Fibroblast of upper back skin (primary cell): ENCODE data around the gene SMOC2.

ENCODE experiments used
- DNase-seq: peaks from one replicate; pipeline ENCODE4 v3.0.0-alpha.2; 2013

The SMOC2 gene

DNA sequence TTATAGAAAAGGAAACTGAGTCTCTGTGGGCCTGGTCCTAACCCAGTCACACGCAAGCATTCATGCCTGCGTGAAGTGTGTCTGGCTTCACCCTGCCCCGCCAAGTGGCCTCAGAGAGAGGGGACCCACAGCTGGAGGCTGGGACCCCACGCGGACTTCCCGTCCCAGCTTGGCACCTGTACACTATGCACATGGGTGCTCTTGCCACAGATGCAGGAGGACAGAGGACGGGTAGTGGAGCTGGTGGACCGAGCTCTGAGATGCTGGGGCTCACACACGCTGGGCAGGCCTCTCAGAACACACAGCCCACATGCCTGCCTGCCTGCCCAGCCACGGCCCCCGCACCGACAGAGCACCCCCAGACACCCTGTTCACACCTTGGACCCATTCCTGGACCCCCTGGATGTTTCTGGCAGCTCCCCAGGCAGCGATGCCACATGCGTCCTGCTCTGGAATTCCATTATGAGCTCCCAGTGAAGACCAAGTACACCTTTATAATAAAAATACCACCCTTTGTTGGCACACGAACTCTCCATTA lies 24.9 kb upstream of the SMOC2 start:
- no peak for DNase-seq

DNA sequence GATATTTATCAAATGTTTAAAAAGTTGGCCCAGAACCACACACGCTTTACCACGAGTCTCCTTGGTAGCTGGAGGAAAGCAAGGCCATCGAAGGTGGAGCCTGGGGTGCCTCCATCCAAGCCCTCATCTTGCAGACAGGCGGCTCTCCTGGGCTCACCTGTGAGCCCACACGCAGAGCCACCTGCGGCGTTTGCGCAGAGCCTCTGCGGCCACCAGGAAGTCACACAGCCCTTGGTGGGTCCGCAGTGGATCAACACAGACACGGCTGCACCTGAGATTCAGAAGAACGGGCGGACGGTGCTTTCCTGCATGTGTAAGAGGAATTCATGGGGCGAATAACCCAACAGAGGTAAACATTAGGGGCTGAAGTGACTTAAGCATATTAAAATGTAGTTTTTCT lies 24.5 kb upstream of the SMOC2 start:
- no peak for DNase-seq

DNA sequence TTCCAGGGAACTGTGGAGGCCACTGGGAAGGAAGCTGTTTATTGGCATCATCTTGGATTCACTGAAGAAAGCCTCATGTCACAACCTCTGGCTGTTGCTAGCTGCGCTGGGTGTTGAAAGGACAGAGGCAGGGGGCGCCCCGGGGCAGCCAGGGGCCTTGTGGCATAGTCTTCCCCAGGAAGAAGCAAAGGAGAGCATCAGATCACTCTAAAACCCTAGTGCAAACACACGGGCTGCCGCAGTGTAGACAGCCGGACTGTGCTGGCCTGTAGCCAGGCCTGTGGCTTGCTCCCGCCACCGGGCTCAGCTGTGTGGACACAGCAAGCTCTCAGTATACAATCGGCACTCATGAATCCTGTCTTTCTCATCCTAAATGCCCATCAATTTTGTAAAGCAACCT lies 23.8 kb upstream of the SMOC2 start:
- DNase-seq: no peak

DNA sequence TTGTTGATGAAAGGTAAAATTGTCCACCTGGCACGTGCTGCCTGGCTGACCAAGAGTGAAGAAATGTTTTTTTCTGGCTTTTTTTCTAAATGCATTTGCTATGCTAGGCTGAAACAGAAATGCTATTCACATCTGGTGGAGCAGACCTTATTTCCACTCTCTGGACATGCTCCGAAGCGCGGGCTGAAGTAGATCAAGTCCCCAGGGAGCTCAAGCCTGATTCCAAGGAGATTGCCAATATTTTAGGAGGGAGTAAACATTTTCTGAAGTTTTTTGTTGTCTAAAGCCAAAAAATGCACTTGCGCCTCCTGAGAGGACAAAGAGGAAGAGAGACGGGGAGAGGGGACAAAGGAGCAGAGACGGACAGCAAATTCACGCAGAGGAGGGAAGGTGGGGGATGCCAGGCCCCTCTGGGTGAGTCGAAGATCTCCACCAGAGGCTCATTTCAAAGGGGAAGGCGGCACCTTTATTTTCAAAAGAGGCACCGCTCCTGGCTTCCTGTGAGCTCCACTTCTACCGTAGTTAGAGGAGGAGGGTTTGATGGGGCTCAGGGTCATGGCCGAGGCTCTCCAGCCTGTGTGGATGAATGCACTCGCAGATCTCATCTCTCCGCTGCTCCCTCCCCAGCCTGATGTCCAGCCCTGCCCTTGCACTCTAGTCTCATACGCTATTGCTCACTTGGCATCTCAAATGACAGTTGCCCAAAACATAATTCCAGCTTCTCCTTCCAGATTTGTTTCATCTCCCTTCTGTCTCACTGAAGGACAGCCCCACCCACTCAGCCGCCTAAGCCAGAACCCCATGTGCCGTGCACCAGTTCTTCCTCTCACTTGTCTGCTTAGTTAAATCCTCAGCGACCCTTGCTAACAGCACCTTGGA lies 23.1 kb upstream of the SMOC2 start:
- no peak for DNase-seq

DNA sequence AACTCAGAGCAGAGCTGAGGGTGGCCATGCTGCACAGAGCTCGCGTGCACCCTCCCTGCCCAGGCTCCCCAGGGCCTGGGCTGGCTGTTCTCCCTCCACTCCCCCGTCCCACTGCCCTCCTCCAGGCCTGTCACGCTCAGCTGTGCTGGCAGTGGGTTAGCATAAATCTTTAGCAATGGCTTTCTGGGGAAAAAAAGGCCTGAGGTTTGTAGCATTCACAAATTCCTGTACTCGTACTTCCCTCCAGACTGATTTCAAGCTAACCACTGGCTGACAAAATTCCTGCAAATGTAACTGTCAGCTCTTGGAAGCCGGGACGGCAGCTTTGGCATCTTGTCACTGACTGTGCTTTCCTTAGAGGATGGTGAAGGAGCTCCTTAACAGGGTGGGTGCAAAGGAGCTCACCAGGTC lies 22.3 kb upstream of the SMOC2 start:
- no peak for DNase-seq

DNA sequence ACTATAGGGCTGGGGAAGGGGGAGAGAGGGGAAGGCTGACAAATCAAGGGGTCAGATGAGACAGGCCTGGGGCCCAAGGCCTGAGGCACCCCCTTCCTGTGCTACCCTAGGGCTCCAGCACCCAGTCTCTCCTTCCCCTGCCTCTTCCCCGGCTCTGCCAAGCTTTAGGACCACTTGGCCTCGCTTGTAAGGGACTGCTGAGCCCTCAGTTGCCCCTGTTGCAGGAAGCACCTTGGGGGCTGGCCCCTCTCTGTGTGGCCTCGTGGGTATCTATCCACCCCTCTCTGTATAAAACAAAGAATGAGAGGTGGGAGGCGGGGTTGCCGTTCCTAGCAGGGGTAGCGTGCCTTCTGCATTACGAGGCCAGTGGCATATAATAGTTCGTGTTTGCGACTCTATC lies 21.4 kb upstream of the SMOC2 start:
- no peak for DNase-seq

DNA sequence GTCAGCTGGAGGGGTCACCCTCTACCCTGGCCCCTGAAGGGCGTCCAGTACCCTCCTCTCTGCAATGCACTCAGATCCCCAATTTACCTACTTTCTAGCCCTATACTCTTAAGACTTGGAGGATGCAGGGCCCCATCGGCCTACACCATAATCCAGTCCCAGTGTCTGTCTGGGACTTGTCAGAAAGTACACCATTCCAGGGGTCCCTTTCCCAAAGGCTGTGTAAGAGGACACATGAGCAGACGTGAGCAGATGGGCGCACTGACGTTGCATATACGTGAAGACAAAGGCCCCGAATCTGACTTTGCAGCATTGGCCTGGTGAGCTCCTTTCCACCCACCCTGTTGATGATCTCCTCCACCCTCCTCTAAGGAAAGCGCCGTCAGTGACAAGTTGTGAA lies 20.9 kb upstream of the SMOC2 start:
- DNase-seq: no peak

DNA sequence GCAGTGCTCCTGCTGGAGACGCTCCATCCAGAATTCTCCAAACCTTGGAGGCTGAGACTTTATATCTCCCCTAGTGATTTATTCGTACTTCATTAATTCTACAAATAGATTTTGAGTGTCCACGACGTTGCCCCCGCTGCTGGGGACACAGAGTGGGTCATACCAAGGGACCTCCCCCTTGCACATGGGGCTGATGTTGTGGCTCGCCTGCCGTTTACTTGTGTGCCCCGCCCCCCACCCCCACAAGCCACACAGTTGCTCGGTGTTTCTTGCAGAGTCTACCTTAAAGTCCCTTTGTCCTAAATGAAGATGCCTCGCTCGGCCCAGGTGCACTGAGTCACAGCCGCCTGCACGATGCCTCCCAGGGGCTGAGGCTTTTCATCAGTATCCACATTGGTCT lies 20.3 kb upstream of the SMOC2 start:
- no peak for DNase-seq

DNA sequence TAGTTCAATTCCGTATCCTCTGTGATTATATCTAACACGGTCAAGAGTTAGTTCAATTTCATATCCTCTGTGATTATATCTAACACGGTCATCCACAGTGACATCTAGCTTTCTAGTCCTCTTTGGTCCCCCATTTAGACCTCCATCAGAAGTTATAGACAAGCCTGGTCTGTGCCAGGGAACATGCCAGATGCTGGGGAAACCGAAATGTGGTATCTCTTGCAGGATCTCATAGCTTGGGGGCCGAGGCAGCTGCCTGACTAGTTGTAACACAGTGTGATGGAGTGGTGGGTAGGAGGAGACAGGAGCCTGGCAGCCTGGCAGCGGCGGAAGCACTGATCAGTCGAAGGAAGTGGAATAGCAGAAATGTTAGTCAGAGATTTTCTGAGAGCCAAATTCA lies 13.8 kb upstream of the SMOC2 start:
- no peak for DNase-seq

DNA sequence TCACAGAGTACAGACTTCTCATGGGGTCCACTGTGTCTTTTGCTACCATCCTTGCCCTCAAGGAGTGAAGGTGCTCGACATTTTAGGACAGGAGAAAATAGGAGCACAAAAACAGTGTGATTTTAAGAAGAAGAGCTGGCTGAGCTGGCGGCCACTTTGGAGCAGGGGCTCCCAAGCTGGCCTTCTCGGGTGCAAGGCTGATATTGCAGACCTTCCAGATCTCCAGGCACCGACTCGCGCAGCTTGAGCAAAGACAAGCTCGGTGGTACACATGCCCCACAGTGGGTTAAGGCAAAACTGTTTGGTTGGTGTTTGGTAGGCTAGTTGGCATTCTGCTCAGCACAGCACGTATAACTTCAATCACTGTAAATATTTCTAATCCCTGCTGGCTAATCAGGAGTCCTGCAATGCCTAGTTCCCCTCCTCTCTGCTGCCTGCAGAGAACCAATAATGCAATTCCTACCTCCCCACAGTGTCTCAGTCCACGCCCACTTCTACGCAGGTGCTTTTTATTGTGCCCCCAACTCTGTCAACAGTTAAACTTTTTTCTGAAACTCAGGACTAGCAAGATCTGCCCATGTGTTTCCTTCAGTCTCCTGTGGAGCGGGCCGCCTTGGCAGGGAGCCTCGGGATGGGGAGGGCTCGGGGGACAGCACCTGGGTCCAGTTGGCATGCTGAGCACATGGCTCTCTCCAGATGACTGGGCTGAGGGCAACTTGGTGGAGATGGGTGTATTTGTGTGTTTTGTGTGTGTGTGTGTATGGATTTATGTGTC lies 12.7 kb upstream of the SMOC2 start:
- DNase-seq: no peak

DNA sequence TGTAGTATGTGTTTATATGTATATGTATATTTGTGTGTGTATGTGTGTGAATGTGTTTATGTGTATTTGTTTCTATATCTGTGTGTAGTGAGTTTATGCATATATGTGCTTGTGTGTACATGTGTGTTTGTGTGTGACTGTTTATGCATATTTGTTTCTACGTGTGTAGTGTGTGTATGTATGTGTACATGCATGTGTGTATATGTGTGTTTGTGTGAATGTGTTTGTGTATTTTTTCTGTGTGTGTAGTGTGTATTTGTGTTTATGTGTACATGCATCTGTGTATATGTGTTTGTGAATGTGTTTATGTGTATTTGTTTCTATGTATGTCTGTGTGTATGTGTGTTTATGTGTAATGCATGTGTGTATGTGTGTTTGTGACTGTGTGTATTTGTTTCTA lies 12.1 kb upstream of the SMOC2 start:
- DNase-seq: no peak

DNA sequence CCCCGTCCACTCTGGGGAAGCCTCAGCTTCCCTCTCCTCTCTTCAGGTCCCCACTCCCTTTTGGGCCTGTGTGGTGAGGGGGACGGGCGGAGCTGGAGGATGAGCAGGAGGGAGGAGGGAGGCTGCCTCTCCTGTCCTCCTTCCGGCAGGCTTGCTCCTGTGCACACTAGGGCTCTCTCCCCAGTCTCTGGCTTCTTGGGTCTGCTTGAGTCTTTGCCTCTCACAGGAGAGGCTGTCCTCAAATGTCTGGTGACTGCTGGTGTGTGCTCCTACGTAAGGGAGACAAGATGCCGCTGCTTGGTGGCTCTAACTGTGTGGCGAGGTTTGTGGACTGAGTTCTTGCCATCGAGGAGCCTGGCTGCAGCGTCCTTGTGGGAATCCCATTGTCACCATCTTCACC lies 8.8 kb upstream of the SMOC2 start:
- DNase-seq: no peak

DNA sequence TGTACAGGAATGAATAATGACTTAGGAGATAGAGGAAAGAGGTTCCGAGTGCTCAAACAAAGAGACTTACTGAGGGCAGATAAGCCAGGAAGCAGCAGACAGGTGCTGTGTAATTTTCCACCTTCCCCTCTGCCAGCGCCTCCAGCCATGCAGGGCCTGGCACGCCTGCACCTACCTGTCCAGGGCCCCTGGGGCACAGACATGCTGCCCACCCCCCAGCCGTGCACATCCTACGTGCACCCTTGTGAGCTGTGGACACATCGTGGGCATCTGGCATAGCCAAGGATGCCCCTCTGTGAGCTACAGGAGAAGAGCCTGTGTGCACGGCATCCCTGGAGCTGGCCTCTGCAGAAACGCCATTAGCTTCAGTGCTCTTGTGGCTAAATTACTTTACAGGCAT lies 7.1 kb upstream of the SMOC2 start:
- no peak for DNase-seq

DNA sequence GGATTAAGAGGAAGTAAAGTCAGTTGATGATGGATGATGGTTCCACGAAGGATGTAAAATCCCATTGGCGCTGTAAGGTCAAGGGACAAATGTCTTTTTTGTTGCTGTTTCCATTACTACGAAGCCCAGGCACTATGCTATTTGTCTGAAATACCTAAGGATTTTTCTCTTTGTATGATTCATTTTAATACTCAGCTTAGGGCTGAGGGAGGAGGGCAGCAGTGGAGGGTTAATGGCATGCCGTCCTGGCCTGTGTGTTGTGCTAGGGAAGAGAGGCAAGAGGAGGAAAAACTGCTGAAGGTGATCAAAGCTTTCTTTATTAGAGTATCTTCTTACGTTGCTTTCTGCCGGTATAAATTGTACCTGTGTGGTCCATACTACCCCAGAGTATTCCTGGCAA lies 6.5 kb upstream of the SMOC2 start:
- DNase-seq: no peak

DNA sequence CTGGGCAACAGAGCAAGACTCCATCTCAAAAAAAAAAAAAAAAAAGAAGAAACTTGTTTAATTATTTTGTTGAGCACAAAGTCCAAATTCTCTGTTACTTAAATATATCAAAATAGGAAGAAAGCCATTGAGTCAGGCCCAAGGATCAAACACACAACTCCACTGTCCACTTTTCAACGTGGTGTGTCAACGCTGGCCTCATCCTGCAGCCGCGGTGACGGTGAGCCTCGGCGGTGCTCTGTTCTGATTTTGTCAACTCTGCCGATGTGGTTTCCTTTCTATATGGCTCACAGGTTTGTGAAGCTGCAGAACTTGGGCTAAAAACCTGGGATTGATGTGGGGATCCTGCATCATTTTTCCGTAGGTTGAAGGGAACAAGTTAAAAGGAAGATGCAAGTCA lies 3.2 kb upstream of the SMOC2 start:
- DNase-seq: no peak

DNA sequence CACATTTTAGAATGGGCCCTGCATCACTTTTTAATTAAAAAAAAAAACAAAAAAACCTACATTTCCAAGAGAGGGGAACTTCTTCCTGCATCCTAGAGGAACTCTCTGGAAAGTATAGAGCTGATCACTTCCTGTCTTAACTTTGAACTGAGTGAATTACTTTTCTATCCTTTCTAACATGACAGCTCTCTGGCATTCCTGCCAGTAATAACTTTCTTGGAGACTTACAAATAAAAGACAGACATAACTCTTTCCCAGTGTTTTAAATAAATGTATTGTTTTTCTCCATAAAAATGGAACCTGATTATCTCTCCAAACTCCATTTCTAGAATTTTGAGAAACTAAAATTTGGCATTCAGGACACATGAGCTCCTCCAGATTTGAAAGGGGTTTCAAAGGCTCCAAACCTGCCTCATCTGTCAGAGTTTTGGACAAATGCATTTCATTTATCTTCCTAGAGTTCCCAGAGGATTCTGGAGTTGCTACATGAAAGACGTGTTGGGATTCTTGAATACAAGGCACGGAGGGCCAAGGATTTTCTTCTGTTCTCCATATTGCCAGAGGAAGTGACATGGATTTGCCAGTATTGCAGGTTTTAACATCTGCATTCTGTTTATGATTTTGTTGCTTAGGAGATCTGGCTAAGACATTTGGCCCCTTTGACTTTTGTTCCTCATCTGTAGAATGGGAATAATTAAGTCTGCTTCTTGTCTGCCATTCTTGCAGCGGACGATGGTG lies 2.0 kb upstream of the SMOC2 start:
- no peak for DNase-seq

DNA sequence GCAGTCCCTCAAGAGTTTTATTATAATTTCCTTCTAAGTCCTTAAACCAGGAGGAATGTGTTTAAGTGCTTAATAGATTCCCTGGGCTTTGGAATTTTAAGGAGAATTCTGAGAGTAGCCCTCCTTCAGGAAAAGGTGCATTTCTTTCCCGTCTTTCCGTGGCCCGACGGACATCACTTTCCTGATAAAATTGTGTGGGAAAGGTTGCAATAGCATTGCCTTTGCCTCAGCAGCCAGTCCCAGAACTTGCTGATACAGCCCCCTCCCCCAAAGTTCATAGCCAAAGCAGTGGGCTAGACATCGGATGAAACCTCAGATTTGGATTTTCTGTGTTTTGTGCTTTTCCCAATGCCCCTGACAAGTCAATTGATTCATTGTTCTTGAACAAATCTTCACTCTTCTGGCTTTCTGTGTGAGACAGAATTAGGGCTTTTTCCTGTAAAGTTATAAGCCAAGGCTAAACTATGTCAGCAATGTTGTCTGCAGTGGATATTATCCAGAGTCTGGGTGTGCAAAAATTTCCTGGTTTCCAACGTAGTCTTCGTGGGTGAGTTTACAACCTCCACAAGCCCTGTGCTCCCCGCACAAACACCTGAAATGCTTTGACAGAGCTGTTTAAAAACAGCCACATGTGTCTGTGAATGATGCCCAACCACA lies 1.1 kb upstream of the SMOC2 start:
- DNase-seq: no peak

DNA sequence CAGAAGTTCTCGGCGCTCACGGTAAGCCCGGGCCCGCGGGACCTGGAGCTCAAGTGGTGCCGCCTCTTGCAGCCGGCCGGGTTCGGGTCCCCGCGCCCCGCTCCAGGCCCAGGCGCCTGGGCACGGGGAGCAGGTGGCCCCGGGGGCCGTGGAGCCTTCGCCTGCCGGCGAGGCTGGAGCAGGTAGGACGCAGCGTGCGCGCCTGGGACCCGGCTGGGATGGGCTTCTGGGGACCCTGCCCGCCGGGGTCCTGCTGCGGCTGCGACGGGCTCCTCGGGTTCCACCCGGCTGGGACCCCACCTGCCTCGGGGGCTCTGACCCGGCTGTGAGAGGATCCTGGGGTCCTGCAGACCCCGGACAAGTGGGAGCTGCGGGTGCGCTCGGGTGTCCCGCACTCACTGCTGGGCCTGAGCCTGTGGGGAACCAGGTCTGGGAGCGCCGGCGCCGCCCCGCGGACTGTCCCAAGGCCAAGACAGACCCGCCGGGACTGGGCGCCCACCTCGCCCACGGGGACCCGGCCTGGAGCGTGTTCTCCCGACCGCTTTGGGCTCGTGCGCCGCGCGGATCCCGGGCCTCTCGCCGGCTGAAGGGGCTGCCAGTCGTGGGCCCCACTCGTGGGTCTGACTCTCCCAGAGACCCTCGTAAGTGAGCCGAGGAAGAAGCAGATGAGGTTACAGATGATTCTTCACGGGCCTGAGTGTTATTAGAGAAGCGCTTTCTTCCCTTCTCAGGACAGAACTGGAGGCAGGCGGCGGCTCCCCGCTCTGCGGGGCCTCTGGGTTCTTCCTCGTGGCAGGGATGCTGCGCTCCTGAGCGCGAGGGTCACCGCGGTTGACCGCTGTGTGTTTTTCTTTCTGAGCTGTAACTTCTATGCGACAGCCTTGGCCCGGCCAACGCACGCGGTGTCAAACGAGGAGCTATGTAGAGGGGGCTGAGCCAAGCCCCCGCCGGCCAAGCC lies 729 bp downstream of the SMOC2 start:
- DNase-seq: no peak

DNA sequence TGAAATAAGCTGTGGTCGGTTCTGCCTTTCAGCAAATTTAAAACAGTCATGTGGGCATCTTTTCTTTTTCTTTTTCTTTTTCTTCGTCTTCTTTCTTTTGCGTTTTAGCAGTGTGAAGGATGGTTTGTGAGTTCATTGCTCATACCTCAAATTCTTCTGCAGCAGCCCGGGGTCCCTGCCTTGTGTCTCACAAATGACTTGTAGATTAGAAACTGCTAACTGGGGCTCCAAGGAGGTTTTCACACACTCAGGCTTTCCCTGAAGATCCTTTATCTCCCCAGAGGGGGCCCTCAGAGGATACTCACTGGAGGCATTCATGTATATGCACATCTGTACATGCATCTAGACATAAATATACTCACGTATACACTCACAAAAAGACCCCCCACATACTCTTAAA lies 1.7 kb downstream of the SMOC2 start:
- DNase-seq: no peak

DNA sequence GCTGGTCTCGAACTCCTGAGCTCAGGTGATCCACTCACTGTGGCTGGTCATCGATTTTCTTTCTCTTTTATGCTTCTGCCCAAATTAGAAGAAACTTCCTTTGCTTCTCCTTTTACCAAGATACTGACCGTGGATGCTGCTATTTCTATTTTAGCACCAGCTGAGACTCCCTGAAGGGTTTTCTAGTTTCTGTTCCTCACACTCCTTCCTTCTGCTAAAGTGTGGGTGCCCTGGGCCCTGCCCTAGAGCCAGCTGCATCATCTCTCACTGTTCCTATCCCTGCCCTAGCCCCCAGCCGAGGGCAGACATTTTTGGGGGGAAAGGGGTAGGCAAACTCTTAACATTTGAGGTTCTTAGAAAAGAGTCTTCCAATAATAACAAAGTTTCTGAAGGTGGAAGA lies 6.3 kb downstream of the SMOC2 start:
- no peak for DNase-seq

DNA sequence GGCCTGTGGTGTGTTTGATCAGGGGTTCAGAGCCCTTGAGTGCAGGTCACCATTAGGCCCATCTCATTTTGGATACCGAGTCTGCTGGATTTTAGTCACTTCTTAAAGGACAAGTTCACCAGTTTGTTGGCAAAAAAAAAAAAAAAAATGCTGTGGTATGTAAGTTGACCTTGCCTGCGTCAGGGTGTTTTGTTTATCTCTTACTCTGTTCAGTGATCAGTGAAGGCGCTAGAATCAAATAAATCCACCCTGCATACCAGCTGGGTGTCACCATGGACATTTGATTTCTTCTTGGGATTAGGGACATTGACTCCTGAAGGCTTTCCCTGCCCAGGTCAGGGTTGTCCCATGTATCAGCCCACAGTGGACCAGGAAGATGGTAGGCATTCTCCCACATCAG lies 6.7 kb downstream of the SMOC2 start:
- no peak for DNase-seq
